Activated T-cell treated with anti-CD3 and anti-CD28 coated beads, Interleukin-2, amount 50 U/mL, for 72 hours (primary cell): ENCODE measurements around the gene RALB. TPM values are rescaled to one million over a fixed set of nuclear protein-coding genes. Genes with fewer than 3 reads are reported as not detected.

ENCODE experiments used
- ATAC-seq, 2 donors: fragments of 150-1000 bp; cut with Tn5 transposase; replicated peaks in 1 of 2; 2 replicates each; pipeline ENCODE4 v1.10.0; 2021; ENCODE audit warnings: moderate library complexity in 2 of 2, mild to moderate bottlenecking in 1 of 2
- DNase-seq, 2 donors: peaks; one replicate each; pipeline ENCODE4 v3.0.0; 2021 to 2022; ENCODE audit warnings: mixed read lengths in 1 of 2
- H3K27ac Mint-ChIP-seq: one replicate; pipeline ENCODE4 v1.8.0; 2022; ENCODE audit warnings: mild to moderate bottlenecking, moderate library complexity, mixed read lengths
- H3K27me3 Mint-ChIP-seq: one replicate; pipeline ENCODE4 v1.8.0; 2022; ENCODE audit warnings: low read depth, mixed read lengths
- H3K36me3 Mint-ChIP-seq, 2 donors: one replicate each; pipeline ENCODE4 v1.8.0; 2022; ENCODE audit warnings: mixed read lengths in 2 of 2, mild to moderate bottlenecking in 1 of 2; ENCODE audit not compliant: insufficient read depth in 2 of 2
- H3K4me1 Mint-ChIP-seq: one replicate; pipeline ENCODE4 v1.8.0; 2022; ENCODE audit warnings: low read depth, mixed read lengths
- H3K4me3 Mint-ChIP-seq, 2 donors: one replicate each; pipeline ENCODE4 v1.8.0; 2022; ENCODE audit warnings: mild to moderate bottlenecking in 2 of 2, mixed read lengths in 2 of 2, moderate library complexity in 2 of 2
- H3K9me3 Mint-ChIP-seq, 2 donors: one replicate each; pipeline ENCODE4 v1.8.0; 2022; ENCODE audit warnings: mixed read lengths in 2 of 2
- total RNA-seq, 2 donors: library from RNA; stranded (reverse); gene quantifications; one replicate each; pipeline ENCODE4 v1.2.3, GENCODE V29; 2022

RALB gene
- total RNA-seq, 2 donors from 2014 or later: 52.9 to 53.1 TPM

GRCh38 chr2:120240901-120241429 lies 11.7 kb upstream of the RALB start:
- ATAC-seq (no peak), DNase-seq (no peak)
- Mint-ChIP-seq H3K4me3 (no peak overlapping the region), H3K27ac (no peak overlapping the region), H3K9me3 (peaks cover 4 to 6% of the 10 kb centered on the region in 2 donors), H3K27me3 (peaks cover 7% of the 10 kb centered on the region), H3K4me1 (peaks cover 15% of the 10 kb centered on the region), H3K36me3 (peaks cover 2 to 7% of the 10 kb centered on the region in 2 donors)

DNA sequence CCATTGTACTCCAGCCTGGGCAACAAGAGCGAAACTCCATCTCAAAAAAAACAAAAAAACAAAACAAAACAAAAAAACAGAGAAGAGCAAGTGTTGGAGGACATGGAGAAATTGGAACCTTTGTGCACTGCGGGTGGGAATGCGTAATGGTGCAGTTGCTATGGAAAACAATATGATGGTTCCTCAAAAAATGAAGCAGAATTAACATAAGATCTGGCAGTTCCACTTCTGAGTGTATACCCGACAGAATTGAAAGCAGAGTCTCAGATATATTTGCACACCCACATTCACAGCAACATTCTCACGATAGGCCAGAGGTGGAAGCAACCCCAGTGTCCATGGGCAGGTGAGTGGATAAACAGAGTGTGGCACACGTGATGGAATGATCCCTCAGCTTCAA lies 11.0 kb upstream of the RALB start:
- ATAC-seq (no peak), DNase-seq (no peak)
- no peak overlapping the region for H3K27ac Mint-ChIP-seq
- no peak overlapping the region for H3K4me3 Mint-ChIP-seq
- H3K36me3 Mint-ChIP-seq: peaks cover 2 to 7% of the 10 kb centered on the region in 2 donors
- H3K4me1 Mint-ChIP-seq: peaks cover 20% of the 10 kb centered on the region
- peaks cover 12% of the 10 kb centered on the region for H3K27me3 Mint-ChIP-seq
- peaks cover 4 to 6% of the 10 kb centered on the region in 2 donors for H3K9me3 Mint-ChIP-seq

DNA sequence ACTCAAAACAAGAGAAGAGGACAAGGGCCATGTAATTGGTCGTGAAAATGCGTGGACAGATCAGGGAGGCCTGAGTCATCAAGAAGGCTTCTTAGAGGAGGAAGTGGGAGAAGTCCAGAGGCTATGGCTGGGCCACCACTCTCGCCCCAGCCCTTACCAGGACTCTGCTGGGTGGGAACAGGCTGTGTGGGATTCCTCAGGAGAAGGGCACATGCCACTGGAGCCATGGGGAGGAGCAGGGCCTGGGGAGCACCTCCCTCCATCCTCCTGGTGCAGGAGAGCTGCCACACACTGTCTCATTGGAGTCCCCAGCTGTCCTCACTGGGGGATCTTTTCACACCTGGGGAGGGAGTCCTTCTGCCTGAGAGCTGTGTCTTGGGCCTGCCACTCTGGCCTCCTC lies 9.4 kb upstream of the RALB start:
- Mint-ChIP-seq H3K27ac (no peak overlapping the region), H3K4me3 (no peak overlapping the region), H3K4me1 (peaks cover 24% of the 10 kb centered on the region), H3K27me3 (peaks cover 19% of the 10 kb centered on the region), H3K36me3 (peaks cover 2 to 7% of the 10 kb centered on the region in 2 donors), H3K9me3 (peaks cover 4 to 6% of the 10 kb centered on the region in 2 donors)
- DNase-seq (no peak), ATAC-seq (no peak)

DNA sequence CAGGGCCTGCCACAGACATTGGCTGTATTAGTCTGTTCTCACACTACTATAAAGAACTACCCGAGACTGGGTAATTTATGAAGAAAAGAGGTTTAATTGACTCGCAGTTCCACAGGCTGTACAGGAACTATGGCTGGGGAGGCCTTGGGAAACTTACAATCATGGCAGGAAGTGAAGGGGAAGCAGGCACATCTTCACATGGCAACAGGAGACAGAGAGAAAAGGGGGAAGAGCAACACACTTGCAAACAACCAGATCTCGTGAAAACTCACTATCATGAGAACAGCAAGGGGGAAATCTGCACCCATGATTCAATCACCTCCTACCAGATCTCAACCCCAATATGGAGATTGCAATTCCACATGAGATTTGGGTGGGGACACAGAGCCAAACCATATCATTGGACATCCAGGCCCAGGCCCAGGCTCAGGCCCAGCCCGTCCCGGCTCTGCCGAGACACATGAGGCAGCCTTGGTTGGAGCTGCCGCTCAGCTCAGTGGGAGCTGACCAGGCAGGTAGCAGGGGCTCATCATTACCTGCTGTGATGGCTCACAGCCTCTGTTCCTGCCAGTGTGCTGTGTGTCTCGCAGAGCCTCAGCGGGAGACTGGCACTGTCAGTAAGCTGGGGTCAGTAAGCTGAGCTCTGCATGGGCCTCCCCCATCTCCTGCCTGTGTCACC lies 8.6 kb upstream of the RALB start:
- Mint-ChIP-seq H3K4me1 (peaks cover 25% of the 10 kb centered on the region), H3K9me3 (peaks cover 4 to 6% of the 10 kb centered on the region in 2 donors), H3K27ac (no peak overlapping the region), H3K4me3 (no peak overlapping the region), H3K27me3 (peaks cover 25% of the 10 kb centered on the region), H3K36me3 (peaks cover 2 to 7% of the 10 kb centered on the region in 2 donors)
- ATAC-seq (no peak), DNase-seq (no peak)

- H3K4me1 Mint-ChIP-seq: peaks cover 25% of the 10 kb centered on the region
- no peak overlapping the region for H3K4me3 Mint-ChIP-seq
- ATAC-seq (no peak), DNase-seq (no peak)
- no peak overlapping the region for H3K27ac Mint-ChIP-seq
- H3K27me3 Mint-ChIP-seq: peaks cover 31% of the 10 kb centered on the region
- H3K36me3 Mint-ChIP-seq: peaks cover 2 to 7% of the 10 kb centered on the region in 2 donors
- H3K9me3 Mint-ChIP-seq: peaks cover 4 to 6% of the 10 kb centered on the region in 2 donors
Measured at GRCh38 chr2:120244656-120245519, 7.8 kb upstream of the RALB start.

GRCh38 chr2:120245520-120246332 lies 6.9 kb upstream of the RALB start:
- DNase-seq: no peak
- no peak overlapping the region for H3K27ac Mint-ChIP-seq
- peaks cover 25% of the 10 kb centered on the region for H3K4me1 Mint-ChIP-seq
- no peak for ATAC-seq
- H3K9me3 Mint-ChIP-seq: peaks cover 4 to 6% of the 10 kb centered on the region in 2 donors
- H3K27me3 Mint-ChIP-seq: peaks cover 36% of the 10 kb centered on the region
- no peak overlapping the region for H3K4me3 Mint-ChIP-seq
- peaks cover 2 to 7% of the 10 kb centered on the region in 2 donors for H3K36me3 Mint-ChIP-seq

DNA sequence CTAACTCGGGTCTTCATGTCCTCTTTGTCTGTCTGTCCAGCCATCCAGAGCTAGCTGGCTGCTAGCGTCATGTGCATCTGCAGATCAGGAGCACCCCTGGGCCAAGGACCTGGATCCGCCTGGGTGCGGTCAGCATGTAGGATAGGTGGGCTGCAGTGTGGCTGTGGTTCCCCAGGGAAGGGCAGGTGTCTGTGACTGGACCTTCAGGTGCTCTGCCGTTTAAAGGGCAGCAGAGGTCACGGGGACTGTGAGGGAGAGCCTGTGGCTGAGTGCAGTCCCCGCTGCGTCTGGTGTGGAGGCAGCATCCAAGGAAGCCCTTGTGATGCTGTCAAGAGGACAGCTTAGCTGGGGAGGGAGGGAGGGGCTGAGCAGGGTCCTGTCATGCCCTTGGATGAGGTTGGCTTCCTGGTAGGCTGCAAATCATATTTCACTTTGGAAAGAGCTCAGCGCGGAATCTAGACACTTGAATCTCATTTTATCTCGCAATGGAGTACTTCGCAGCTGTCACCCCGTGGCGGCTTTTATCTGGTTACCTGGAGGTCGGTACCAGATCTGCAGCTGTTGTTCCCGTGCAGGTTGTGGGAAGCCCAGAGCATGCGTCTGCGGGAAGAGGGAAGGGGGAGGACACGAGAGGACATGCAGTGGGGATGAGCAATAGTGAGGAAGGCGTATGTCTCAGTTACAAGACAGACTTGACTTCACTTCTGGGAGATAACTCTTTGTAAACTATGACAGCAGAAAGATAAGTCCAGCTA lies 5.9 kb upstream of the RALB start:
- ATAC-seq (no peak), DNase-seq (no peak)
- Mint-ChIP-seq H3K4me3 (no peak overlapping the region), H3K27me3 (peaks cover 36% of the 10 kb centered on the region), H3K4me1 (peaks cover 27% of the 10 kb centered on the region), H3K27ac (no peak overlapping the region), H3K9me3 (peaks cover 4 to 6% of the 10 kb centered on the region in 2 donors), H3K36me3 (peaks cover 2 to 7% of the 10 kb centered on the region in 2 donors)

GRCh38 chr2:120247851-120248250 lies 4.8 kb upstream of the RALB start:
- H3K9me3 Mint-ChIP-seq: peaks cover 4 to 6% of the 10 kb centered on the region in 2 donors
- no peak overlapping the region for H3K27ac Mint-ChIP-seq
- H3K4me3 Mint-ChIP-seq: no peak overlapping the region
- H3K4me1 Mint-ChIP-seq: peaks cover 35% of the 10 kb centered on the region
- DNase-seq (no peak), ATAC-seq (no peak)
- peaks cover 8 to 9% of the 10 kb centered on the region in 2 donors for H3K36me3 Mint-ChIP-seq
- H3K27me3 Mint-ChIP-seq: peaks cover 36% of the 10 kb centered on the region

GRCh38 chr2:120250640-120251039 lies 2.0 kb upstream of the RALB start:
- Mint-ChIP-seq H3K9me3 (no peaks in the 10 kb centered on the region), H3K27ac (no peak overlapping the region), H3K36me3 (peaks cover 3 to 9% of the 10 kb centered on the region in 2 donors), H3K4me1 (peaks cover 55% of the 10 kb centered on the region), H3K27me3 (peaks cover 36% of the 10 kb centered on the region), H3K4me3 (no peak overlapping the region)
- DNase-seq (no peak), ATAC-seq (no peak)

- DNase-seq: no peak
Measured at GRCh38 chr2:120251078-120251477, 1.6 kb upstream of the RALB start.

GRCh38 chr2:120251880-120252224 lies 800 bp upstream of the RALB start:
- Mint-ChIP-seq H3K27me3 (peaks cover 30% of the 10 kb centered on the region), H3K9me3 (no peaks in the 10 kb centered on the region), H3K27ac (peak overlapping the region; percentile 74), H3K4me1 (peaks cover 59% of the 10 kb centered on the region), H3K4me3 (peak overlapping the region; percentile 100), H3K36me3 (peaks cover 9 to 10% of the 10 kb centered on the region in 2 donors)
- DNase-seq (no peak), ATAC-seq (no peak)

More at GRCh38 chr2:120251078-120251477, 1.6 kb upstream of the RALB start:
- ATAC-seq: no peak
- Mint-ChIP-seq H3K9me3 (no peaks in the 10 kb centered on the region), H3K27me3 (peaks cover 36% of the 10 kb centered on the region), H3K4me3 (no peak overlapping the region), H3K27ac (no peak overlapping the region), H3K36me3 (peaks cover 5 to 9% of the 10 kb centered on the region in 2 donors), H3K4me1 (peaks cover 58% of the 10 kb centered on the region)
